Measurements from ENCODE around the gene TLCD2. TPM values are rescaled to one million over a fixed set of nuclear protein-coding genes. Genes with fewer than 3 reads are reported as not detected.

TLCD2 gene
- total and polyA plus RNA-seq, 3 experiments from 2014 or later, result 0.09 to 0.32 (median 0.22) TPM

DNA sequence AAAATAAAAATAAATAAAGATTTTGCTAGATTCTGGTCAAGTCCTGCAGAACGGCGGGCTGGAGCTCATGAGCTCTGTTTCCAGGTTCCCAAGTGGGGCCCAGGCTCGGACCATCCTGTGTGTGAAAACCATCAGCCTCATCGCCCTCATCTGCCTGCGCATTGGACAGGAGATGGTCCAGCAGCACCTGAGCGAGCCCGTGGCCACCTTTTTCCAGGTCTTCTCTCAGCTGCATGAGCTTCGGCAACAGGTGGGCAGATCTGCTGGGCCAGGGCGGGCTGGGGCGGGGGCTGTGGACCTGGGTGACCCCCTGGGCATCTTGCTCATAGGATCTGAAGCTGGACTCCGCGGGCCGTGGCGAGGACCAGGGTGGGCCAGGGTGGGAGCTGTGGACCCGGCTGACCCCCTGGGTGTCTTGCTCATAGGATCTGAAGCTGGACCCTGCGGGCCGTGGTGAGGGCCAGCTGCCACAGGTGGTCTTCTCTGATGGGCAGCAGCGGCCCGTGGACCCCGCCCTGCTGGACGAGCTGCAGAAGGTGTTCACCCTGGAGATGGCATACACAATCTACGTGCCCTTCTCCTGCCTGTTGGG, 22.2 kb upstream of the TLCD2 start:
- no peak overlapping the region for H3K27ac Mint-ChIP-seq
- ChIA-PET CTCF (interaction anchor here (2.6 kb wide), 1 partner anchor 11 kb away, joined by 12 read pairs; no protein-coding TSS in a partner anchor), POLR2A (no interaction called here)
- no peaks in the 10 kb centered on the region for H3K9me3 Mint-ChIP-seq
- no peak overlapping the region for H3K4me3 ChIP-seq (ENCODE audit: low read length)
- H3K9me3 ChIP-seq (ENCODE audit: low read length), result no peaks in the 10 kb centered on the region
- peaks cover 8 to 24% (median 10%) of the 10 kb centered on the region in 3 donors for H3K4me1 Mint-ChIP-seq
- H3K4me1 ChIP-seq (ENCODE audit: insufficient read depth, low read length), result no peaks in the 10 kb centered on the region
- no peak overlapping the region for H3K4me3 Mint-ChIP-seq
- H3K27me3 ChIP-seq (ENCODE audit: insufficient read depth, low read length, poor library complexity, severe bottlenecking), result no peaks in the 10 kb centered on the region
- peaks cover 0 to 71% (median 14%) of the 10 kb centered on the region in 3 donors for H3K36me3 Mint-ChIP-seq
- H3K27ac ChIP-seq (ENCODE audit: low read depth, low read length), result no peak overlapping the region
- H3K27me3 Mint-ChIP-seq, result peaks cover 0 to 2% of the 10 kb centered on the region in 2 donors
- H3K36me3 ChIP-seq (ENCODE audit: insufficient read depth, low read length), result no peaks in the 10 kb centered on the region
- no peak for DNase-seq

DNA sequence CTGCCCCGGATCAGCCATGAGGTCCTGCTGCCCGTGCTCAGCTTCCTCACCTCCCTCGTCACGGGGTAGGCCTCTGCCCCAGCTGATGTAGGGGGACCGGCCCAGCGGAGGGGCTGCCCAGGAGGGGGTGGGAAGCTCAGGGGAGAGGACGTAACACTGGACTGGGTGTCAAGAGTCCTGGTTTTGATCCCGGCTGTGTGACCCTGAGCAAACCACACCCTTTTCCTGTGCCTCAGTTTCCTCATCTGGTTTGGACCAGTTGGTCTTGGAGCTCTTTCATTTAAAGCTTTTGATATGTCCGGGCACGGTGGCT, 21.0 kb upstream of the TLCD2 start:
- Histone ChIP-seq H3K4me1 (ENCODE audit: insufficient read depth, low read length) (peaks cover 8% of the 10 kb centered on the region), H3K9me3 (ENCODE audit: low read length) (no peaks in the 10 kb centered on the region), H3K36me3 (ENCODE audit: insufficient read depth, low read length) (no peaks in the 10 kb centered on the region), H3K27ac (ENCODE audit: low read depth, low read length) (peak overlapping the region; percentile 24), H3K4me3 (ENCODE audit: low read length) (no peak overlapping the region), H3K27me3 (ENCODE audit: insufficient read depth, low read length, poor library complexity, severe bottlenecking) (no peaks in the 10 kb centered on the region)
- peaks cover 8 to 26% (median 10%) of the 10 kb centered on the region in 3 donors for H3K4me1 Mint-ChIP-seq
- POLR2A ChIA-PET, result no interaction called here
- DNase-seq, result no peak
- H3K9me3 Mint-ChIP-seq, result no peaks in the 10 kb centered on the region
- H3K27ac Mint-ChIP-seq, result no peak overlapping the region
- CTCF ChIA-PET, result interaction anchor here (2.6 kb wide), 1 partner anchor 10 kb away, joined by 12 read pairs; no protein-coding TSS in a partner anchor
- H3K36me3 Mint-ChIP-seq, result peaks cover 0 to 66% (median 11%) of the 10 kb centered on the region in 3 donors
- no peaks in the 10 kb centered on the region for H3K27me3 Mint-ChIP-seq
- H3K4me3 Mint-ChIP-seq, result no peak overlapping the region

DNA sequence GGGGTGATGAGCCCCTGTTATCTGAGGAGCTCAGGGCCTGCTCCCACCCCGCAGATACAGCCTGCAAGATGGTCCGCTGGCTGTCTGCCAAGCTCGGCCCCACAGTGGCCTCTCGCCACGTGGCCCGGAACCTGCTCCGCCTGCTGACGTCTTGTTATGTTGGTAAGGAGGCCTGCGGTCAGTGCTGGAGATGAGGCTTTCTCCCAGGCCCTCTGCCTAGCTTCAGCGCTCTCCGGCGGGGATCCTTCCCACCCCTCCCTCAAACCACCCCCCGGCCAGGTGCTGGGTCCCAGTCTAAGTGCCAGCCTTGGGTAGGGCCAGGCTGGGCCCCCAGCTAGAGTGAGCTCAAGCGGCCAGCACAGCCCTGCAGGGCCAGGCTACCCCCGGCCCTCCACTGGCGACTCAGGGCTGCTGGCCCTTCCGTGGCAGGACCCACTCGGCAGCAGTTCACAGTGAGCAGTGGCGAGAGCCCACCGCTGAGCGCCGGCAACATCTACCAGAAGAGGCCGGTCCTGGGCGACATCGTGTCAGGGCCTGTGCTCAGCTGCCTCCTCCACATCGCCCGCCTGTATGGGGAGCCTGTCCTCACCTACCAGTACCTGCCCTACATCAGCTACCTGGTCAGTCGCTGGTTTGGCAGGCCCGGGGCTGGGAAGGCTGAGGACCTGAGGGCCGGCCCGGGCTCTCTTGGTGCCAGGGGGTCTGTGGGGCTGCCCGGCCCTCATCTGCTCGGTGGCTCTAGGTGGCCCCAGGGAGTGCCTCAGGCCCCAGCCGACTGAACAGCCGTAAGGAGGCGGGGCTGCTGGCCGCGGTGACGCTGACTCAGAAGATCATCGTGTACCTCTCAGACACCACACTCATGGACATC, 20.4 kb upstream of the TLCD2 start:
- Histone ChIP-seq H3K27me3 (ENCODE audit: insufficient read depth, low read length, poor library complexity, severe bottlenecking) (no peaks in the 10 kb centered on the region), H3K27ac (ENCODE audit: low read depth, low read length) (peak overlapping the region; percentile 65), H3K4me3 (ENCODE audit: low read length) (no peak overlapping the region), H3K9me3 (ENCODE audit: low read length) (no peaks in the 10 kb centered on the region), H3K4me1 (ENCODE audit: insufficient read depth, low read length) (peaks cover 14% of the 10 kb centered on the region), H3K36me3 (ENCODE audit: insufficient read depth, low read length) (no peaks in the 10 kb centered on the region)
- no peaks in the 10 kb centered on the region for H3K27me3 Mint-ChIP-seq
- H3K27ac Mint-ChIP-seq, result peak overlapping the region in 1 of 8 donors; percentile 17
- DNase-seq, result no peak
- ChIA-PET POLR2A (no interaction called here), CTCF (interaction anchor here (2.6 kb wide), 1 partner anchor 10 kb away, joined by 12 read pairs; no protein-coding TSS in a partner anchor)
- peaks cover 12 to 31% (median 12%) of the 10 kb centered on the region in 3 donors for H3K4me1 Mint-ChIP-seq
- H3K9me3 Mint-ChIP-seq, result no peaks in the 10 kb centered on the region
- peaks cover 0 to 65% (median 11%) of the 10 kb centered on the region in 3 donors for H3K36me3 Mint-ChIP-seq
- no peak overlapping the region for H3K4me3 Mint-ChIP-seq

DNA sequence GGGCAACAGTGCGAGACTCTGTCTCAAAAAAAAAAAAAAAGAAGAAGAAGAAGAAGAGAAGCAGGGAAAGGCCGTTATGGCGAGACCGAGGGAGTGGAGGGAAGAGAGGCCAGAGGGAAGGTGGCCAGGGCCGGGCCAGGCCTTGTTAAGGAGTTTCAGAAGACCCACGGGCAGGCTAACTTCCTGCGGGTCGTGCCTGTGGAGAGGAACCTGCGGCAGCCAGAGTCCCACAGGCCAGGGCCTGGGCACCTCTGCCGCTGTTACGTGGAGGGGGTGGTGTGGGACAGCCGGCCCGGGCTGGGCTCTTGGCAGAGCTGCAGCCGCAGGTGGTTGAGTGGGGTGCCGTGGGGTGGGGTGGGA, 19.8 kb upstream of the TLCD2 start:
- Histone ChIP-seq H3K27me3 (ENCODE audit: insufficient read depth, low read length, poor library complexity, severe bottlenecking) (no peaks in the 10 kb centered on the region), H3K4me1 (ENCODE audit: insufficient read depth, low read length) (peaks cover 19% of the 10 kb centered on the region), H3K9me3 (ENCODE audit: low read length) (no peaks in the 10 kb centered on the region), H3K27ac (ENCODE audit: low read depth, low read length) (no peak overlapping the region), H3K36me3 (ENCODE audit: insufficient read depth, low read length) (no peaks in the 10 kb centered on the region), H3K4me3 (ENCODE audit: low read length) (no peak overlapping the region)
- Mint-ChIP-seq H3K27me3 (no peaks in the 10 kb centered on the region), H3K27ac (peak overlapping the region in 1 of 8 donors; percentile 79), H3K36me3 (peaks cover 0 to 63% (median 11%) of the 10 kb centered on the region in 3 donors), H3K4me3 (no peak overlapping the region), H3K9me3 (no peaks in the 10 kb centered on the region), H3K4me1 (peaks cover 15 to 36% (median 16%) of the 10 kb centered on the region in 3 donors)
- no peak for DNase-seq
- POLR2A ChIA-PET, result interaction anchor here (0.7 kb wide), 1 partner anchor 102 kb away, joined by 4 read pairs; no protein-coding TSS in a partner anchor
- CTCF ChIA-PET, result interaction anchor here (1.8 to 2.6 kb wide), 2 partner anchors 9 to 14 kb away, joined by 4 to 12 read pairs; no protein-coding TSS in a partner anchor

DNA sequence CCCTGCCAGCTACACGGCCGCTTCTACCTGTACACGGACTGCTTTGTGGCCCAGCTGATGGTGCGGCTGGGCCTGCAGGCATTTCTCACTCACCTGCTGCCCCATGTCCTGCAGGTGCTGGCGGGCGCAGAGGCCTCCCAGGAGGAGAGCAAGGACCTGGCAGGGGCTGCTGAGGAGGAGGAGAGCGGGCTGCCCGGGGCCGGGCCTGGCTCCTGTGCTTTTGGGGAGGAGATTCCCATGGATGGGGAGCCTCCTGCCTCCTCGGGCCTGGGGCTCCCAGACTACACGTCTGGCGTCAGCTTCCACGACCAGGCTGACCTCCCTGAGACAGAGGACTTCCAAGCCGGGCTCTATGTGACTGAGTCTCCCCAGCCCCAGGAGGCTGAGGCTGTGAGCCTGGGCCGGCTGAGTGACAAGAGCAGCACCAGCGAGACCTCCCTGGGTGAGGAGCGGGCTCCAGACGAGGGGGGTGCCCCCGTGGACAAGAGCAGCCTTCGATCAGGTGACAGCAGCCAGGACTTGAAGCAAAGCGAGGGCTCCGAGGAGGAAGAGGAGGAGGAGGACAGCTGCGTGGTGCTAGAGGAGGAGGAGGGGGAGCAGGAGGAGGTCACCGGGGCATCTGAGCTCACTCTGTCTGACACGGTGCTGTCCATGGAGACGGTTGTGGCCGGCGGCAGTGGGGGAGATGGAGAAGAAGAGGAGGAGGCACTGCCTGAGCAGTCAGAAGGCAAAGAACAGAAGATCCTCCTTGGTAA, 17.9 kb upstream of the TLCD2 start:
- H3K27me3 ChIP-seq (ENCODE audit: insufficient read depth, low read length, poor library complexity, severe bottlenecking), result no peaks in the 10 kb centered on the region
- peaks cover 0 to 1% of the 10 kb centered on the region in 2 donors for H3K27me3 Mint-ChIP-seq
- CTCF ChIA-PET, result interaction anchor here (1.1 to 1.8 kb wide), 3 partner anchors 12 to 95 kb away, joined by 3 to 5 read pairs (median 4); no protein-coding TSS in a partner anchor
- peaks cover 0 to 49% (median 6%) of the 10 kb centered on the region in 3 donors for H3K36me3 Mint-ChIP-seq
- H3K4me1 Mint-ChIP-seq, result peaks cover 22 to 47% (median 25%) of the 10 kb centered on the region in 3 donors
- H3K4me1 ChIP-seq (ENCODE audit: insufficient read depth, low read length), result peaks cover 30% of the 10 kb centered on the region
- no peak overlapping the region for H3K4me3 ChIP-seq (ENCODE audit: low read length)
- no peaks in the 10 kb centered on the region for H3K36me3 ChIP-seq (ENCODE audit: insufficient read depth, low read length)
- no peak overlapping the region for H3K27ac ChIP-seq (ENCODE audit: low read depth, low read length)
- no peak overlapping the region for H3K4me3 Mint-ChIP-seq
- H3K27ac Mint-ChIP-seq, result no peak overlapping the region
- H3K9me3 ChIP-seq (ENCODE audit: low read length), result no peaks in the 10 kb centered on the region
- POLR2A ChIA-PET, result no interaction called here
- no peaks in the 10 kb centered on the region for H3K9me3 Mint-ChIP-seq
- DNase-seq, result no peak

DNA sequence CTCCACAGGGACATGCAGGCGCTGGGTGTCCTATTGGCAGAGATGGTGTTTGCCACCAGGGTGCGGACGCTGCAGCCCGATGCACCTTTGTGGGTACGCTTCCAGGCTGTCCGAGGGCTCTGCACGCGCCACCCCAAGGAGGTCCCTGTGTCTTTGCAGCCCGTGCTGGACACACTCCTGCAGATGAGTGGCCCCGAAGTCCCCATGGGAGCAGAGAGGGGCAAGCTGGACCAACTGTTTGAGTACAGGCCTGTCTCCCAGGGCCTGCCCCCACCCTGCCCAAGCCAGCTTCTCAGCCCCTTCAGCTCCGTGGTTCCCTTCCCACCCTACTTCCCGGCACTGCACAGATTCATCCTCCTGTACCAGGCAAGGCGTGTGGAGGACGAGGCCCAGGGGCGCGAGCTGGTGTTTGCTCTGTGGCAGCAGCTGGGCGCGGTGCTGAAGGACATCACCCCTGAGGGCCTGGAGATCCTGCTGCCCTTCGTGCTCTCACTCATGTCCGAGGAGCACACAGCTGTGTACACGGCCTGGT, 17.1 kb upstream of the TLCD2 start:
- Histone ChIP-seq H3K27ac (ENCODE audit: low read depth, low read length) (no peak overlapping the region), H3K4me1 (ENCODE audit: insufficient read depth, low read length) (peaks cover 36% of the 10 kb centered on the region), H3K4me3 (ENCODE audit: low read length) (no peak overlapping the region), H3K9me3 (ENCODE audit: low read length) (no peaks in the 10 kb centered on the region), H3K36me3 (ENCODE audit: insufficient read depth, low read length) (no peaks in the 10 kb centered on the region), H3K27me3 (ENCODE audit: insufficient read depth, low read length, poor library complexity, severe bottlenecking) (no peaks in the 10 kb centered on the region)
- no peak for DNase-seq
- no peak overlapping the region for H3K27ac Mint-ChIP-seq
- POLR2A ChIA-PET, result no interaction called here
- CTCF ChIA-PET, result interaction anchor here (0.6 to 1.4 kb wide), 2 partner anchors 96 to 292 kb away, joined by 3 to 5 read pairs; no protein-coding TSS in a partner anchor
- H3K4me1 Mint-ChIP-seq, result peaks cover 27 to 54% (median 29%) of the 10 kb centered on the region in 3 donors
- H3K36me3 Mint-ChIP-seq, result peaks cover 0 to 43% (median 6%) of the 10 kb centered on the region in 3 donors
- peaks cover 0 to 2% of the 10 kb centered on the region in 2 donors for H3K27me3 Mint-ChIP-seq
- no peaks in the 10 kb centered on the region for H3K9me3 Mint-ChIP-seq
- no peak overlapping the region for H3K4me3 Mint-ChIP-seq

DNA sequence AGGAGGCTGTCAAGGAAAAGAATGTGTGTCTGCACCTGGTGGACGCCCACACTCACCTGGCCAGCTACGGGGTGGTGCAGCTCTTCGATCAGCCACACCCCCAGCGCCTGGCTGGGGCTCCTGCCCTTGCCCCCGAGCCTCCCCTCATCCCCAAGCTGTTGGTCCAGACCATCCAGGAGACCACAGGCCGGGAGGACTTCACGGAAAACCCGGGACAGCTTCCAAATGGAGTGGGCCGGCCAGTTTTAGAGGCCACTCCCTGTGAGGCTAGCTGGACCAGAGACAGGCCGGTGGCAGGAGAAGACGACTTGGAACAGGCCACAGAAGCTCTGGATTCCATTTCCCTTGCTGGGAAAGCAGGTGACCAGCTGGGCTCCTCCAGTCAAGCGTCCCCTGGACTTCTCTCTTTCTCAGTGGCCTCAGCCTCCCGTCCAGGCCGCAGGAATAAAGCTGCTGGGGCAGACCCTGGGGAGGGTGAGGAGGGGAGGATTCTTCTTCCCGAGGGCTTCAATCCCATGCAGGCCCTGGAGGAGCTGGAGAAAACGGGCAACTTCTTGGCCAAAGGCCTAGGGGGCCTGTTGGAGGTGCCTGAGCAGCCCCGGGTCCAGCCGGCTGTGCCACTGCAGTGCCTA, 16.6 kb upstream of the TLCD2 start:
- Mint-ChIP-seq H3K4me1 (peaks cover 27 to 58% (median 29%) of the 10 kb centered on the region in 3 donors), H3K9me3 (no peaks in the 10 kb centered on the region), H3K36me3 (peaks cover 0 to 41% (median 6%) of the 10 kb centered on the region in 3 donors), H3K4me3 (peak overlapping the region in 4 of 7 donors; percentile 29 to 72 (median 54)), H3K27ac (peak overlapping the region in 1 of 8 donors; percentile 33), H3K27me3 (peaks cover 0 to 2% of the 10 kb centered on the region in 2 donors)
- no peaks in the 10 kb centered on the region for H3K9me3 ChIP-seq (ENCODE audit: low read length)
- peaks cover 36% of the 10 kb centered on the region for H3K4me1 ChIP-seq (ENCODE audit: insufficient read depth, low read length)
- no peak overlapping the region for H3K4me3 ChIP-seq (ENCODE audit: low read length)
- DNase-seq, result no peak
- H3K36me3 ChIP-seq (ENCODE audit: insufficient read depth, low read length), result no peaks in the 10 kb centered on the region
- CTCF ChIA-PET, result interaction anchor here (0.6 to 1.4 kb wide), 3 partner anchors 10 to 292 kb away, joined by 3 to 5 read pairs (median 3); no protein-coding TSS in a partner anchor
- no peak overlapping the region for H3K27ac ChIP-seq (ENCODE audit: low read depth, low read length)
- no peaks in the 10 kb centered on the region for H3K27me3 ChIP-seq (ENCODE audit: insufficient read depth, low read length, poor library complexity, severe bottlenecking)
- POLR2A ChIA-PET, result no interaction called here

Measured in CD8-positive, alpha-beta memory T cell (primary cell).